Astrocyte (in vitro differentiated cells and primary cell): Measurements from ENCODE around the gene APOA1.

Experiments
- EZH2 ChIP-seq: IDR thresholded peaks from 2 replicates; pipeline ENCODE4 v1.6.1; 2012; ENCODE audit warnings: mild to moderate bottlenecking, low read length, inconsistent platforms; ENCODE audit not compliant: insufficient read depth
- TF ChIP-seq, protein P1 (sequence below): IDR thresholded peaks from 2 replicates; pipeline ENCODE4 v1.5.1; 2011; ENCODE audit warnings: low read depth, mild to moderate bottlenecking, inconsistent platforms, low read length, moderate library complexity; ENCODE audit not compliant: insufficient read depth

DNA sequence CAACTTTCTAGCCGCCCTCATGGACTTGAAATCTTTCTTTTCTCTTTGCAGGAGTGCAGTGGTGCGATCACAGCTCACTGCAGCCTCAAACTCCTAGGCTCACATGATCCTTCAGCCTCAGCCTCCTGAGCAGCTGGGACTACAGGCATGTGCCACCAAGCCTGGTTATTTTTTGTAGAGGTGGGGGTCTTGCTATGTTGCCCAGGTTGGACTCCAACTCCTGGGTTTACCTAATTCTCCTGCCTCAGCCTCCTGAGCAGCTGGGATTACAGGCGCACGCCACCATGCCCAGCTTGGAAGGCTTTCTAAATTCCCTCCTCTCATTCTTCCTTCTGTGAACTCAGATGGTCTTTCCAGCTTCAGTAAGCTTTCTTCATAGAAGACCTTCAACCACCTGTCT, 4.7 kb upstream of the APOA1 start:
- TF ChIP-seq, protein P1, sequence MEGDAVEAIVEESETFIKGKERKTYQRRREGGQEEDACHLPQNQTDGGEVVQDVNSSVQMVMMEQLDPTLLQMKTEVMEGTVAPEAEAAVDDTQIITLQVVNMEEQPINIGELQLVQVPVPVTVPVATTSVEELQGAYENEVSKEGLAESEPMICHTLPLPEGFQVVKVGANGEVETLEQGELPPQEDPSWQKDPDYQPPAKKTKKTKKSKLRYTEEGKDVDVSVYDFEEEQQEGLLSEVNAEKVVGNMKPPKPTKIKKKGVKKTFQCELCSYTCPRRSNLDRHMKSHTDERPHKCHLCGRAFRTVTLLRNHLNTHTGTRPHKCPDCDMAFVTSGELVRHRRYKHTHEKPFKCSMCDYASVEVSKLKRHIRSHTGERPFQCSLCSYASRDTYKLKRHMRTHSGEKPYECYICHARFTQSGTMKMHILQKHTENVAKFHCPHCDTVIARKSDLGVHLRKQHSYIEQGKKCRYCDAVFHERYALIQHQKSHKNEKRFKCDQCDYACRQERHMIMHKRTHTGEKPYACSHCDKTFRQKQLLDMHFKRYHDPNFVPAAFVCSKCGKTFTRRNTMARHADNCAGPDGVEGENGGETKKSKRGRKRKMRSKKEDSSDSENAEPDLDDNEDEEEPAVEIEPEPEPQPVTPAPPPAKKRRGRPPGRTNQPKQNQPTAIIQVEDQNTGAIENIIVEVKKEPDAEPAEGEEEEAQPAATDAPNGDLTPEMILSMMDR, result no peak
- TF ChIP-seq EZH2, result no peak
